Epithelial cell of esophagus (primary cell): ENCODE measurements around the gene GABRB1.

Experiments used
- DNase-seq: peaks from one replicate; pipeline ENCODE4 v3.0.0; 2010; ENCODE audit warnings: low read depth
- H3K4me3 ChIP-seq: 2 replicates; pipeline ENCODE4 v1.5.1; 2011; ENCODE audit warnings: mild to moderate bottlenecking, low read length, control low read depth
- CTCF ChIP-seq: IDR thresholded peaks from 2 replicates; pipeline ENCODE4 v1.5.1; 2011; ENCODE audit warnings: low read depth, mild to moderate bottlenecking, low read length, control low read depth, inconsistent platforms; ENCODE audit not compliant: insufficient read depth; ENCODE audit errors: missing control alignments

GABRB1 gene

GRCh38 chr4:47043821-47044220 is 12.5 kb downstream of the GABRB1 start:
- DNase-seq, result no peak
- no peak for TF ChIP-seq CTCF
- H3K4me3 ChIP-seq, result no peak overlapping the region

DNA sequence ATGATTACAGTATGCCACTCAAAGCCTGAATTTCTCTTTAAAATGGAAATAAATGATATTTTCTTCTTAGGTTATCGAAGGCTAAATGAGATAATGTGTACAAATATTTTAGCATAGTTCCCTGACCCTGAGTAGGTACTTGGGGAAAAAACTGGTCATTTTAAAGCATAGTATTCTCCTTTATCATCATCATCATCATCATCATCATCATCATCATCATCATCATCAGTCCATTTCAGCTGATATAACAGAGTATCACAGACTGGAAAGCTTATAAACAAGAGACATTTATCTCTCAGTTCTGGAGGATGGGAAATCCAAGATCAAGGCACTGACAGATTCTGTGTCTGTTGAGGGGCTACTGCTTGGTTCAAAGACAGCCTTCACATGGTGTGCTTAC is 13.9 kb downstream of the GABRB1 start:
- TF ChIP-seq CTCF, result no peak
- H3K4me3 ChIP-seq, result no peak overlapping the region
- no peak for DNase-seq

GRCh38 chr4:47049347-47049746 is 18.0 kb downstream of the GABRB1 start:
- no peak overlapping the region for H3K4me3 ChIP-seq
- TF ChIP-seq CTCF, result no peak
- DNase-seq, result no peak

DNA sequence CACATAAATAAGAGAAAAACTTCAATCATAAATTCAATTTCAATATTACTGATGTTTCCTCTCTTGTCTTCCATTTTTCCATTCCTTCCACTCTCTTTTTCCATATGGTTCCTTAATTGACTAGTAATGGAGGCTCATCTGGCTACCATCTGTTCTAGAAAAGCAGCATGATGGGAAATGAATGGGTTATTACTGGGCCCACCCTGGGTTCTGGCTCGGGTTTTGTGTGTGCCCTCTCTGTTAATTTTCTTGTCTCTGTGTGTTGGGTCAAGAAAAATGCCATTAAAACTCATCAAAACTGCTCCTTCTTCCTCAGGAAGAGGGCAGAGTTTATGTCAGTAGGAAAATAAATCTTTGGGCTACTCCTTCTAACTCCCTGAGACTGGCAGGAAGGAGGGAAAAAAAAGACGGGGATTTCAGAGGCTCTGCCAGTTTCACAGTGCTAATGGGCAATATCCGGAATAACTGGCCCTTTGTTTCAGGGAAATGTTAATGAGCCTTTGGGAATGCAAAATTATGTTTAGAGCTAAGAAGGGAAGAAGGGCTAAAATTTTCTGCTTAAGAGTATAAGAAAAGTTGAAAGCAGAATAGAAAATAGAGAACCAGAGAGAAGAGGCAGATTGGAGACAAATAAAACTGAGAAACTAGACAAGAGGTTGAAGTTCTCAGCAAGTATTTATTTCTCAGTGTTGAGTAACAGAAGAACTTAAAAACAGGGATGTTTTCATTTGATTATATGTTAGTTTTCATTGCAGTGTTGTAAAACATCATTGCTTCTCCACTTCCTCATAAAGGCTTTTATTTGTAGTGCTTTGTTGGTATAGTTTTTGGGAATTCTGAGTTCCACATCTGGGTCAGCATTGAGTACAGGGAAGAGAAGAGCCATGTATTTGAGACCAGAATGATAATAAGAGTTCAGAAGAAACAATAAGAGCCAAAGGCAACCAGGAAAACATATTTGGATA is 19.7 kb downstream of the GABRB1 start:
- H3K4me3 ChIP-seq, result no peak overlapping the region
- no peak for TF ChIP-seq CTCF
- no peak for DNase-seq

- H3K4me3 ChIP-seq, result no peak overlapping the region
- DNase-seq, result no peak
- no peak for TF ChIP-seq CTCF
These were observed 22.1 kb downstream of the GABRB1 start for GRCh38 chr4:47053485-47053884.

GRCh38 chr4:47054130-47054529 is 22.8 kb downstream of the GABRB1 start:
- no peak for DNase-seq

More at GRCh38 chr4:47054130-47054529, 22.8 kb downstream of the GABRB1 start:
- no peak for TF ChIP-seq CTCF
- H3K4me3 ChIP-seq, result no peak overlapping the region
